GM18507 (cell line): ENCODE results near the gene C3orf38.
"Not testable (repeated sequence)": the region's sequence is repeated elsewhere in the genome, so short reads cannot be mapped to it uniquely, and the experiment has no call there.

Experiments used
- DNase-seq: peaks from one replicate; pipeline ENCODE4 v3.0.0; 2011; ENCODE audit warnings: low read depth; ENCODE audit not compliant: insufficient read length; ENCODE audit errors: extremely low spot score
- FAIRE-seq: peaks from 2 replicates; lab custom pipeline; 2011; peaks lifted over from hg19 to GRCh38; lab: Jason Lieb, UNC

The C3orf38 gene

GRCh38 chr3:88150806-88151205, 1.0 kb downstream of the C3orf38 start:
- FAIRE-seq (peak; percentile 45), DNase-seq (no peak)

DNA sequence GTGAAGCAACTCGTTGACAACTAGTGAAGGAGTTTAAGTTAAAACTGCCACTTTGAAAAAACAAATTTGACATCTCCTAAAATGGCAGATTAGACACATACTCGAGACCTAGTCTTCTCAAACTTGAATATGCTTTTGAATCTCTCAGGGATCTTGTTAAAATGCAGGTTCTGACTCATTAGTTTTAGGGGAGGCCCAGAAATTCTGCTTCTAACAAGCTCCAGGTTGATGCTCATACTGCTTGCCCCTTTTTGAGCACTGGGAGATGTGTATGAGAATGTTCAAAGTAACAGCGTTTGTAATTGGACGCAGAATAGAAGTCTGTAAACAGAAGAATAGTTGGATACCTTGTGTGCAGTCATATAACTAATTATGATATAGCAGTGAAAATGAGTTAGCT, 1.6 kb downstream of the C3orf38 start:
- DNase-seq (no peak), FAIRE-seq (peak; percentile 69)

- DNase-seq = no peak
Measured at GRCh38 chr3:88152841-88153240, 3.1 kb downstream of the C3orf38 start.

DNA sequence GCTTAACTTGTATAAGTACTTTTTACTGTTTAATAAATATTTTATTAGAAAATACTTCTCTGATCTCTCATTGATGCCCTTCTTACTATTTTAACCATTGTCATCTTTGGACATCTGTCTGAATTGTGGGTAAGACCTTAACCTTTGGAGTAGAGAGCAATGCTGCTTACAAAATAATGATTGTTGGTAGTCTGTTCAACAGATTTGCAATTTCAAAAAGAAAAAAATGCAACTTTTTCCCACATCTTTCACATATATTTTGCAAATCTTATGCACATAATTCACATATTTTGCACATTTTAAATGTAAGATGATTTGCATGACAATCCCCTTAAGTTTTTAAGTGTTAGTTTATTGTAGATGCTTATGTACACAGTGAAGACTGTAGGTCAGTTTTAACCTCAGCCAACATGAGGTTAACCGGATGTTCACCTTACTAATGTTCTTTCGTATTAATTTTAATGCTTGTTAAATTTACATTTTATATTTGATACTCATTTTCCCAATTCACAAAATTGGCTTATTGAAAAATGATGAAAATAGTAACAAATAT, 16.7 kb downstream of the C3orf38 start:
- DNase-seq = no peak
- no peak for FAIRE-seq

More at GRCh38 chr3:88152841-88153240, 3.1 kb downstream of the C3orf38 start:
- FAIRE-seq = peak; percentile 41

GRCh38 chr3:88167173-88167572, 17.4 kb downstream of the C3orf38 start:
- DNase-seq (no peak), FAIRE-seq (no peak)

DNA sequence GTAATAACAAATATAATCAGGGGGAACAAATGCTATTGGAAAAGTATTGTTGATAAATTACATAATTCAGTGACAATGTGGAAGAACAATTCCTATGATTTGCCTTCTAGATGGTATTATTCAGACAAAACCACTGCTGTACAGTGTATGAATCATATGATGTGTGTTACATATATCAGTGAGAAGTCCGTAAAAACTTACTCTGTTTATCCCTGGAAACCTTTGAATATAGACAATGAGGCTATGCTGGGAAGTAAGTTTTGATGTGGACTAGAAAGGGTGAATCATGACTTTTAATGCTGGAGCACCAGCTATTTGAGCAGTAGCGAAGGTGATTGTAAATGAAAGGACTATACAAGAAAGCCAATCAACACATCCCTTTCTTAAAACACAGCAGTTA, 17.9 kb downstream of the C3orf38 start:
- FAIRE-seq (no peak), DNase-seq (no peak)

- no peak for DNase-seq
- FAIRE-seq = no peak
Measured at GRCh38 chr3:88168171-88168570, 18.4 kb downstream of the C3orf38 start.

- FAIRE-seq (peak; percentile 86), DNase-seq (no peak)
Measured at GRCh38 chr3:88180398-88180999, 30.7 kb downstream of the C3orf38 start.

DNA sequence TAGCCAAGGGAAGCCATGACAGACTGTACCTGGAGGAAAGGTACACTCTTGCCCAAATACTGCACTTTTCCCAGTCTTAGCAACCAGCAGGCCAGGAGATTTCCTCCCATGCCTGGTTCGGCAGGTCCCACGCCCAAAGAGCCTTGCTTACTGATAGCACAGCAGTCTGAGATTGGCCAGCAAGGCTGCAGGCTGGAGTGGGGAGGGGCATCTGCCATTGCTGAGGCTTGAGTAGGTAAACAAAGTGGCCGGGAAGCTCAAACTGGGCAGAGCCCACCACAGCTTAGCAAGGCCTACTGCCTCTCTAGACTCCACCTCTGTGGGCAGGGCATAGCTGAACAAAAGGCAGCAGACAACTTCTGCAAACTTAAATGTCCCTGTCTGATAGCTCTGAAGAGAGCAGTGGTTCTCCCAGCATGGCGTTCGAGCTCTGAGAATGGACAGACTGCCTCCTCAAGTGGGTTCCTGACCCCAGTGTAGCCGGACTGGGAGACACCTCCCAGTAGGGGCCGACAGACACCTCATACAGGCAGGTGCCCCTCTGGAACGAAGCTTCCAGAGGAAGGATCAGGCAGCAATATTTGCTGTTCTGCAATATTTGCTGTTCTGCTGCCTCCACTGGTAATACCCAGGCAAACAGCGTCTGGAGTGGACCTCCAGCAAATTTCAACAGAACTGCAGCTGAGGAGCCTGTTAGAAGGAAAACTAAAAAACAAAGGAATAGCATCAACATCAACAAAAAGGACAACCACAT, 32.6 kb downstream of the C3orf38 start:
- not testable (repeated sequence) for FAIRE-seq, DNase-seq

DNA sequence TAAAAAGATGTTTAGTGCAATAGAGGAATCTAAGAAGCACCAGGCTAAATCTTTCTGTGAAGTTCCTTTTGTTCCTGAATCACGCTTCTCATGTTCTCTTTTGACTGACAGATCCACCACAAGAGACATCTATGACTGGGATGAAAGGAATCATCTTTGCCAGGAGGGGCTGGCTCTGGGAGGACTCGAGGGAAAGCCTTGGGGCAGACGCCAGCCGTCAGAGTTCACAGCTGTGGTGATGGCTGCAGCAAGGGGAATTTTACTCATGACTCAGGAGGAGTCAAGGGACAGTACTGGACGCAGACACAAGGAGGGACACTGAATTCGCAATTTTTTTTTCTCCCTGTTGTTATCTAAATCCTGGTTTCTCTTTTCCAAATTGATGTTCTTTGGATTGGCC, 38.7 kb downstream of the C3orf38 start:
- no peak for FAIRE-seq
- no peak for DNase-seq

DNA sequence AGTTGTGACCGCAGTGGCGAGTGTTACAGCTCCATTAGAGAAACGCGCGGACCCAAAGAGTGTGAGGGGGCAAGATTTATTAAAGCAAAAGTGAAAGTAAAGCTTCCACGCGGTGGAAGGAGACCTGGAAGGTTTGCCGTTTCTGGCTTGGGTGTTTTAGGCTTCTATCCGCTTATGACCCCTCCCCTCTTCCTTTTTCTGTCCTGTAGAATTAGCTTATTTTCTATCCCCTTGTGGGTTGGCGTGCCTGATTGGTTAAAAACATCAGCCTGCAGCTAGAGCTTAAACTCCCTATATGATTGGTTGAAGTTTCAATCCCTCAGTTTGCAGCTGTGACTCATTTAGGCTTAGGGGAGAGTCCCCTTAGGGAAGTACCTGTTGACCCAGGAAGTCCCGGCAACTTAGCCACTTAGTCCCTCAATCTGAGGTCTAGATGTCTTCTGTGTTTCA, 39.6 kb downstream of the C3orf38 start:
- DNase-seq (no peak), FAIRE-seq (peak; percentile 47)

GRCh38 chr3:88191872-88192409, 42.2 kb downstream of the C3orf38 start:
- FAIRE-seq = no peak

GRCh38 chr3:88192631-88193030, 42.9 kb downstream of the C3orf38 start:
- FAIRE-seq (no peak), DNase-seq (no peak)

More at GRCh38 chr3:88191872-88192409, 42.2 kb downstream of the C3orf38 start:
- no peak for DNase-seq

GRCh38 chr3:88195951-88196434, 46.2 kb downstream of the C3orf38 start:
- DNase-seq = no peak
- no peak for FAIRE-seq

DNA sequence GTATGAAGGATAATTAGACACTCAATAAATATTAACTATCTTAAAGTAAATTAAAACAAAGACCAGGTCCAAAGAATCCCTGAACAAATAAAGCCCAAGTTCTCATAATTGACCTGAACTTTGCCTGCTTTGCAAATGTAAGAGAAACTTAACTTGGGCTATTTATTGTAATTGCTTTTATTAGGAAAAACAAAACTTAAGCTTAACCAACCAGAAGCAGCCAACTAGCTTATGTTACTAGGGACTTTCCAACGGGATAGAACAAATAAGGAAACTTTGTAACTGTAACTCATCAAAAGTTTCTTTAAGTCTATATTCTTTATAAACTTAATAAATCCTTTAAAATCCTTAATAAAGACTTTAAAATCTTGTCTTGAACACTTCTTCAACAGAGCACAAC, 48.4 kb downstream of the C3orf38 start:
- FAIRE-seq (no peak), DNase-seq (no peak)

DNA sequence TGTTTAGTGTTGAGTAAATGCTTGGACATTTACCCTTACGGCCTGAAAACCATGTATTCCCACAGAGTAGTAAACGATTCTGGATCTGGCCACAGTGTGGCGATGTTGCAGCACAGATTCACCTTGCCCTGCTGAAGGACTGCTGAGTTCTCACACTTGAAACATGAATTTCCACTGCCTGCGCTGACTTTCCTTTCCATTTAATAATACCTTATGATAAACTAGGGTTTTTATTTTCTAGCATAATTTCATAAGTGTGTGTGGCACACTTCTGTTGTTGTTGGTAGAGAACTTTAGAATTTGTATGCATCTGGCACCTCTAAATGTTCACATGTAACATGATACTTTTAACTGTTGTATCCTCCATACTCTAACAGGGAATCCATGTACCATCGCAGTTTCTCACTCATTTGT, 53.9 kb downstream of the C3orf38 start:
- DNase-seq (no peak), FAIRE-seq (peak; percentile 83)
